ENCODE data around the gene L3MBTL4. TPM values are rescaled to one million over a fixed set of nuclear protein-coding genes. Genes with fewer than 3 reads are reported as not detected.

L3MBTL4 gene
- total RNA-seq, 2 experiments from 2014 or later: 0.37 to 0.38 TPM

GRCh38 chr18:5930789-5931188 lies 483.9 kb downstream of the L3MBTL4 start:
- Mint-ChIP-seq H3K27ac (no peak overlapping the region), H3K4me3 (no peak overlapping the region), H3K9me3 (peaks cover 8% of the 10 kb centered on the region), H3K4me1 (no peaks in the 10 kb centered on the region), H3K36me3 (no peaks in the 10 kb centered on the region), H3K27me3 (peaks cover 8% of the 10 kb centered on the region)
- DNase-seq: no peak

DNA sequence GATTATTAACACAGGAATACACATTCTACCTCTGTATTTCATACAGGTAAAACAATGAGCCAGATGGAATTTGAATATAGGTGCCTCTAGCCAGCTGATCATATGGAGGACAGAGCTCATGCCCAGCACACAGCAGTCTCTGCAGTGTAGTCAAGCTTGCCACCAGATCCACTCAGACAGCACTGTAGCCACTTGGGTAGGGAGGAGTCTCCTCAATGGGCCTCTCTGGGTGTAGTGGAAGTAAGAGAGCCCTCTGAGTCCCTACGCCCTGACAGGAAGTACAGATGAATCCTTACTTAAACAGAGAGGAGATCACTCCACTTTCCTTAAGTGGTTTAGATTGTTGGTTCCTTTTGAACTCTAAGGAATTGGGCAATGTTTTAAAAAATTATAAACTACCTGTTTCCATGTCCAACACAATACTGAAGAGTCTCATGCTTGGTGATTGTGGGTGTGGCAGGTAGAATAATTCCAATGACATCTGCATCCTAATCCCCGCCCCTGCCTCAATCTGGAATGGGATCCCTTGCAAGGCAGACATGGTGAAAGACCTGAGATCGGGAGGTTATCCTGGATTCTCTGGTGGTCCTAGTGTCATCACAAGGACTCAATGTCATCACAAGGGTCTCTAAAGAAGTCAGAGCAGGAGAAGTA lies 496.4 kb downstream of the L3MBTL4 start:
- no peak for DNase-seq
- no peaks in the 10 kb centered on the region for H3K9me3 Mint-ChIP-seq
- peaks cover 5% of the 10 kb centered on the region for H3K27me3 Mint-ChIP-seq
- no peak overlapping the region for H3K27ac Mint-ChIP-seq
- no peak overlapping the region for H3K4me3 Mint-ChIP-seq
- no peaks in the 10 kb centered on the region for H3K4me1 Mint-ChIP-seq
- H3K36me3 Mint-ChIP-seq: no peaks in the 10 kb centered on the region

- Mint-ChIP-seq H3K27me3 (peaks cover 7% of the 10 kb centered on the region), H3K27ac (no peak overlapping the region), H3K4me3 (no peak overlapping the region), H3K9me3 (no peaks in the 10 kb centered on the region), H3K4me1 (no peaks in the 10 kb centered on the region), H3K36me3 (no peaks in the 10 kb centered on the region)
- no peak for DNase-seq
Observed at GRCh38 chr18:5914951-5915350, 499.8 kb downstream of the L3MBTL4 start.

- Mint-ChIP-seq H3K27me3 (peaks cover 9% of the 10 kb centered on the region), H3K9me3 (no peaks in the 10 kb centered on the region), H3K4me3 (no peak overlapping the region)
Observed at GRCh38 chr18:5914016-5914415, 500.7 kb downstream of the L3MBTL4 start.

GRCh38 chr18:5912566-5912965 lies 502.1 kb downstream of the L3MBTL4 start:
- no peak for DNase-seq
- Mint-ChIP-seq H3K4me3 (no peak overlapping the region), H3K27ac (no peak overlapping the region), H3K9me3 (no peaks in the 10 kb centered on the region), H3K4me1 (no peaks in the 10 kb centered on the region), H3K36me3 (no peaks in the 10 kb centered on the region), H3K27me3 (peaks cover 10% of the 10 kb centered on the region)

More at GRCh38 chr18:5914016-5914415, 500.7 kb downstream of the L3MBTL4 start:
- Mint-ChIP-seq H3K27ac (no peak overlapping the region), H3K36me3 (no peaks in the 10 kb centered on the region), H3K4me1 (no peaks in the 10 kb centered on the region)
- no peak for DNase-seq

- H3K27me3 Mint-ChIP-seq: peaks cover 29% of the 10 kb centered on the region
- no peaks in the 10 kb centered on the region for H3K4me1 Mint-ChIP-seq
- H3K4me3 Mint-ChIP-seq: no peak overlapping the region
- no peaks in the 10 kb centered on the region for H3K9me3 Mint-ChIP-seq
- no peak for DNase-seq
- H3K36me3 Mint-ChIP-seq: no peaks in the 10 kb centered on the region
- H3K27ac Mint-ChIP-seq: no peak overlapping the region
Observed at GRCh38 chr18:5909125-5909524, 505.6 kb downstream of the L3MBTL4 start.

All from activated naive CD8-positive, alpha-beta T cell treated with anti-CD3 and anti-CD28 coated beads for 36 hours (primary cell).